Placental epithelial cell (primary cell): ENCODE data around the gene MISP. TPM values are rescaled to one million over a fixed set of nuclear protein-coding genes. Genes with fewer than 3 reads are reported as not detected.

Experiments used
- small RNA-seq: library from RNA; depleted of rRNA; stranded (forward); fragments of <200 nt; gene quantifications from one replicate; pipeline ENCODE3, GENCODE V24; 2012
- total RNA-seq: library from RNA; depleted of rRNA; stranded (reverse); fragments of >200 nt; gene quantifications from 2 replicates; pipeline ENCODE4 v1.2.3, GENCODE V29; 2012

Gene MISP
- total RNA-seq = 11.0 and 58.5 TPM in 2 replicates

GRCh38 chr19:750640-751423, at the start of gene MISP:
MISP (plus strand) TSS chr19:751112; CDS start chr19:756947, 5,835 bp downstream.

GRCh38 chr19:708154-709143, 42.5 kb upstream of the MISP start, which contains the start of gene PALM:
PALM (plus strand) TSS chr19:708935; CDS start chr19:709147, 212 bp downstream.

GRCh38 chr19:796692-797527, 46.0 kb downstream of the MISP start, which contains the start of gene PTBP1:
PTBP1 (plus strand) TSS chr19:797452; CDS start chr19:797498, 46 bp downstream.

Small RNA genes lying within 50 kb of the gene (small RNA-seq; reads per million reads assigned to genes)
- not detected for gene MIR3187

Other genes with a start within 250 kb of the MISP start
- gene TPGS1, start 243.6 kb upstream of the MISP start, total RNA-seq = 50.3 and 77.6 TPM in 2 replicates
- 71.8 and 75.5 TPM in 2 replicates for gene CDC34, start 219.4 kb upstream of the MISP start, total RNA-seq
- gene GZMM, start 207.1 kb upstream of the MISP start, total RNA-seq = not detected in 2 replicates
- 235 and 281 TPM in 2 replicates for gene BSG, start 178.5 kb upstream of the MISP start, total RNA-seq
- gene HCN2, start 161.2 kb upstream of the MISP start, total RNA-seq = 0.33 and 0.39 TPM in 2 replicates
- 20.0 and 23.4 TPM in 2 replicates for gene POLRMT, start 117.6 kb upstream of the MISP start, total RNA-seq
- 0.33 and 0.39 TPM in 2 replicates for gene FGF22, start 111.2 kb upstream of the MISP start, total RNA-seq
- 34.9 and 59.5 TPM in 2 replicates for gene RNF126, start 87.9 kb upstream of the MISP start, total RNA-seq
- 221 and 628 TPM in 2 replicates for gene FSTL3, start 74.7 kb upstream of the MISP start, total RNA-seq
- not detected in 2 replicates for gene PRSS57, start 55.7 kb upstream of the MISP start, total RNA-seq
- 0.11 and 1.2 TPM in 2 replicates for gene PALM, start 42.2 kb upstream of the MISP start, total RNA-seq
- gene PTBP1, start 46.3 kb downstream of the MISP start, total RNA-seq = 106 and 194 TPM in 2 replicates
- under 0.01 TPM in 1 of 2 replicates, not detected in the other for gene PLPPR3, start 70.8 kb downstream of the MISP start, total RNA-seq
- gene AZU1, start 76.7 kb downstream of the MISP start, total RNA-seq = not detected in 2 replicates
- not detected in 2 replicates for gene PRTN3, start 89.9 kb downstream of the MISP start, total RNA-seq
- not detected in 2 replicates for gene ELANE, start 101.2 kb downstream of the MISP start, total RNA-seq
- gene CFD, start 108.6 kb downstream of the MISP start, total RNA-seq = 1.3 and 1.6 TPM in 2 replicates
- 25.5 and 32.2 TPM in 2 replicates for gene MED16, start 142.1 kb downstream of the MISP start, total RNA-seq
- not detected in 2 replicates for gene RNU6-9, start 142.4 kb downstream of the MISP start, total RNA-seq
- 35.3 and 49.0 TPM in 2 replicates for gene R3HDM4, start 162.1 kb downstream of the MISP start, total RNA-seq
- not detected in 2 replicates for gene KISS1R, start 166.2 kb downstream of the MISP start, total RNA-seq
- gene ARID3A, start 174.9 kb downstream of the MISP start, total RNA-seq = 177 and 216 TPM in 2 replicates
- 60.1 TPM in 2 replicates for gene WDR18, start 233.2 kb downstream of the MISP start, total RNA-seq
- gene GRIN3B, start 249.3 kb downstream of the MISP start, total RNA-seq = under 0.01 and 0.79 TPM in 2 replicates